ENCODE measurements around the gene SLC5A12.

DNA sequence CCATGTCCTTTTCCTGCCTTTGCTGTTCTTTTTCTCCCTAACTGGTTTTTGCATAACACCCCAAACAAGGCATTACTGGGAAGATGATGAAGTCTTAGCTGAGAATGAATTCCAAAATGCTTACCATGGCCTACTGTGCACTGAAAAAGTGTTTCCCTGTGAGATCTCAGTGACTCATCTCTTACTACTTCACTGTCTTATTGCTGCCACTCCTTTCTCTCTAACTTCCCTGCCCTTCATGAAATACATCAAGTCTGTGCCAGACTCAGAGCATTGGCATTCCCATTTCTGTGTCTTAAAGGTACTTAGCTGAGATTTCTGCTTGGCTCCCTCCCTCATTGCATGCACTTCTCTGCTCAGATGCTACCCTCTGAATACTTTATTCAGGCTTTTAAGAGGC, 100.7 kb downstream of the SLC5A12 start:
- TF ChIP-seq CTCF (IDR thresholded peaks at IDR 0.05): no peak
- no peak for TF ChIP-seq POLR2A (IDR thresholded peaks at IDR 0.05; ENCODE audit: low read depth)
- no peak for TF ChIP-seq EP300 (IDR thresholded peaks at IDR 0.05)
- no peak for TF ChIP-seq POLR2AphosphoS5 (IDR thresholded peaks at IDR 0.05)

Data from esophagus muscularis mucosa (tissue), 4 donors.